HS-27A (cell line): ENCODE data around the gene DNAJA2.
"Not testable (repeated sequence)": the region's sequence is repeated elsewhere in the genome, so short reads cannot be mapped to it uniquely, and the experiment has no call there.

ENCODE experiments used
- DNase-seq: peaks from one replicate; pipeline ENCODE4 v3.0.0-alpha.2; 2012; ENCODE audit warnings: low read depth, missing footprints

The DNAJA2 gene

GRCh38 chr16:46975165-46975564 is 1.7 kb upstream of the DNAJA2 start:
- no peak for DNase-seq

- no peak for DNase-seq
Measured at GRCh38 chr16:46974352-46974751, 878 bp upstream of the DNAJA2 start.

GRCh38 chr16:46973996-46974324 is 486 bp upstream of the DNAJA2 start:
- no peak for DNase-seq

- DNase-seq, result peak; percentile 5
Measured at GRCh38 chr16:46972429-46973206, 856 bp downstream of the DNAJA2 start.

DNA sequence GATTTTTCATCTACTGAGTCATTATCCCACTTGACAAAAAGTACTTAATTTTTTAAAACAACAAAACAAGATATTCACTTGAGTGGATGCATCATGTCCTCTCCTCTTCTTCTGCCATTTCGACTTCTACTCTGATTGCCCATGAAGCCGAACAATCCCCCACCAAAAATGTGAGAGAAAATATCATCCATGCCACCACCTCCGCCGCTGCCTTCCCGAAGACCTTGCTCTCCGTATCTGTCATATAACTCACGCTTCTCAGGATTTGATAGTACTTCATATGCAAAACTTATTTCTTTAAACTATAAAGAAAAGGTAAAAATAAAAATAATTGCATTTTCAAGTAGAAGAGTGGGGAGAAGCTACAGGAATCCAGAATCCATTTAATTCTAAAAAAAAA is 2.2 kb downstream of the DNAJA2 start:
- DNase-seq, result no peak

DNA sequence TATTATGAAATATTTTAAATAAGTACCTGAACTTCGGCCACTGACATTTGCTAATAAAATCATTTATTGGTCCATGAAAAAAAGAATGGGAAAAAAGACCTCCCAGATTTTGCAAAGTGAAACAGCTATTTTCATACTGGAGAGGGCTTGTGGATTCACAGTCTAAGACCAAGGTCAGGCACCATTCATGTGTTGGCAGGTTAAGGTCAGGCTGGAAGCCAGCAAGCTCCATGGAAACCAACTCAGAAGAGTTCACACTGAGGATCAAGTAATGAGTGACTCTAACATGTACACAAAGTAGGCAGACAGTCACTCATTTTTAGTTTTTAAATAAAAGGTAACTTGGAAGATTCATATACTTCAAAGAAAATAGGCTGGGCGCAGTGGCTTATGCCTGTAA is 3.4 kb downstream of the DNAJA2 start:
- no peak for DNase-seq

DNA sequence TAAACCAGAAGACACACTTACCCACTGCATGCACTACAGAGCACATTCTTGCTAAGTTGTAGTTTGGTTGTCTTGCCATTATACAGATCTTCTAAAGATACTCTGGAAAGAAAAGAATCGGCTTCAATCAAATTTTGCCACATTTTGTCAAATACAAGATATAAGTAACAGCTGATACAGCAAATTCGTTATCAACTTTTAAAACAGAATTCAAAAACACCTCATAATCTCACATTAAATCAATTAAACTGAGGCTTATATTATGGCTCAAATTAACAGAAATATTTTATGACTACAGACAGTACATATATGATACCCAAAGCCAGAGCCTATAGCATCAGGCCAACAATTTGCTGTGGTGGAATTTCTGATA is 5.4 kb downstream of the DNAJA2 start:
- DNase-seq, result no peak

DNA sequence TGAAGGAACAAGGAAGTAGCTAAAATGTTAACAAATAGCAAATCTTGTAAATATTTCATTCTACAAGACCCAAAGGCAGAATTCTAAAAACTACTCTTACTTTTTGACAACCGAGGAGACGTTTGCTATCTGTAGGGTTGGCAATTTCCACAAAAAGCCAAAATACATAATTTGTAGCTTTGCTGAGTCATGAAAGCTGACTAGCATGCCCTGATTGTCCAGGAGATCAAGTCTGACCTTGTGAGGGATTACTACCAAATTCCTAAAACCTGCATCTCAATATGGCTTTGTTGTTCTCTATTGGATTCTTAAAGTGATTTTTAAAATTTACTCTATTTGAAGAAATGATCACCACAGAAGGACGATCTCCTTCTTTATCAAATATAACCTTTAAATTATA is 10.8 kb downstream of the DNAJA2 start:
- DNase-seq, result no peak

DNA sequence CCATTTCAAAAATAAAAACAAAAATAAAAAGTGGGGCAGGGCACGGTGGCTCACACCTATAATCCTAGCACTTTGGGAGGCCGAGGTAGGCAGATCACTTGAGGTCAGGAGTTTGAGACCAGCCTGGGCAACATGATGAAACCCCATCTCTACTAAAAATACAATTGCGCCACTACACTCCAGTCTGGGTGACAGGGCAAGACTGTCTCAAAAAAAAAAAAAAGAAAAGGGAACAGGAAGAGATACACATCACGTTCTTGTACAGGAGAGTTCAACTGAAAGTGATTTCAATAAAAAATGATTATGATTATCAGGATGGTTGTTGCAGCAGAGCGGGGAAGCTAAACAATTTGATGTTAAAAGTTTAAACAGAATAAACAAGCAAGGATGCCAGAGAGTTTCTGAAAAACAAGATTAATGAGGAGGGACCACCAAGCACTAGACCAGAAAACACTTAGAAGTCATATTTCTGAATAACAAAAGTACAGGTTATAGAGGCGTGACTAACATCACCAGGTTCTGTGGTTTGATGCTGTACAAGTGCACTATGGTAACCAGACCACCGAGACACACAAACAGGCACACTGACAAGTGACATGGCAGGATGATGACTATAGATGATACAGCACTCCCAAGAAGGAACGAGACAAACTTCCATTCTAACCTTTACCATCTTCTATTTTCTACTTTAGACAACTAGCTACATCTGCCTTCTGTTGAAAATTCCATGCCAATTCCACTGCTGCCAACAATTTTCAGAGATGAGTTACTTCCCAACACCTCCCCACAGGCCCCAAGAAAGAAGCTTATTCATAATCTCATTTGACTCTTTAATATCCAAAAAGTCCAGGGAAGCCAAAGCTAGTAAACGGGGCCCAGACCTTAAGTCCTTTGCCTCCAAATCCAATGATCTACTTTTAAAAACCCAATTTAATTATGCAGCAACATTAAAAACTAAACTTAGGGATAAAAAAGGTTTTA is 11.8 kb downstream of the DNAJA2 start:
- DNase-seq, result no peak

DNA sequence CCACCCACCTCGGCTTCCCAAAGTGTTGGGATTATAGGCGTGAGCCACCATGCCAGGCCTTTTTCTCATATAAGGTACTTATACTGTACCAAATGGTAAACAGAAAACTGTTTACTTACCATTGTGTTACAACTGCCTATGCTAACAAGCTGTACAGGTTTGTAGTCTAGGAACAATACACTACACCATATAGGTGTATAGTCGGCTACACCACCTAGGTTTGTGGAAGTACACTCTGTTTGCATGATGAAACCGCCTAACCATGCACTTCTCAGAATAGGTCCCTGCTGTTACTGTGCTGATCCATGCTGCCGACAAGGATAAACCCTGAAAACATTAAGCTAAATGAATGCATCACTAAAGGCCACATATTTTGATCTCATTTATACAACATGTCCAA is 18.9 kb downstream of the DNAJA2 start:
- DNase-seq, result no peak

GRCh38 chr16:46950009-46950408 is 23.5 kb downstream of the DNAJA2 start:
- no peak for DNase-seq

DNA sequence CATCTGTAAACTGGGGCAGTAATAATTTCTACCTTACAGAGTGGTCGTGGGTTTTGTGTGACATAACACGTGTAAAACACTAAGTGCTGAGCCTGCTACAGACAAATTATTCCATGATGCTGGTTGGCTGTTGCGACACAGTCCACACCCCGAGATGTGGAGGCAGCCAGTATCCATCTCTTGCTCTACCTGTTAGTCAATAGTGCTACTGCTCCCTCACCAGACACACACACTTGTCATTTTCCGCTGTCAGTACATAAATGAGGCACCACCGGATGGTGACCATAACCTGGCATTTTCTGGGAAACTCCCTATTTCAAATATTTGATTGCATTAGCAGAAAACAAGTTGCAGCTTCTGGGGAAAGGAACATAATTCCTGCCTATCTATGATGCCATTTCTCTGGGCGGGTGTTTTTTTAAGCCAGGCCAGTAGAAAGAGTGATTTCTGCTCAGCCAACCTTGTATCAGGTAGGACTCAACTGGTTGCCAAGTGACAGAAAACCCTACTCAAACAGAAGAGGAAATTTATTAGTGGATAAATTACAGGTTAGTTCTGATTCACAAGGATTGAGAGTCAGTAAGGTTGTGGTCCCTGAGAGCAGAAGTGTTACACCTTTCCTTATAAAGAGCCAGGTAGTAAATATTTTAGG is 24.1 kb downstream of the DNAJA2 start:
- DNase-seq, result no peak

- no peak for DNase-seq
Measured at GRCh38 chr16:46948548-46949166, 24.8 kb downstream of the DNAJA2 start.

- DNase-seq, result no peak
Measured at GRCh38 chr16:46947900-46948547, 25.4 kb downstream of the DNAJA2 start.

DNA sequence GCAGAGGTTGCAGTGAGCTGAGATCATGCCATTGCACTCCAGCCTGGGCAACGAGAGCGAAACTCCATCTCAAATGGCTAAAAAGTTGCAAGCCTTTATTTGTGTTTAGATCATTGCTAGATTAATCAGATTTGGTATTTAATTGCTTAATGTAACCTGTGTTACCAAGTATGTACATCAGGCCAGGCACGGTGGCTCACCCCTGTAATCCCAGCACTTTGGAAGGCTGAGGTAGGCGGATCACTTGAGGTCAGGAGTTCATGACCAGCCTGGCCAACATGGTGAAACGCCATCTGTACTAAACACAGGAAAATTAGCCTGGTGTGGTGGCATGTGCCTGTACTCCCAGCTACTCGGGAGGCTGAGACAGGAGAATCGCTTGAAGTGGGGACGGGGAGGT is 28.8 kb downstream of the DNAJA2 start:
- not testable (repeated sequence) for DNase-seq

DNA sequence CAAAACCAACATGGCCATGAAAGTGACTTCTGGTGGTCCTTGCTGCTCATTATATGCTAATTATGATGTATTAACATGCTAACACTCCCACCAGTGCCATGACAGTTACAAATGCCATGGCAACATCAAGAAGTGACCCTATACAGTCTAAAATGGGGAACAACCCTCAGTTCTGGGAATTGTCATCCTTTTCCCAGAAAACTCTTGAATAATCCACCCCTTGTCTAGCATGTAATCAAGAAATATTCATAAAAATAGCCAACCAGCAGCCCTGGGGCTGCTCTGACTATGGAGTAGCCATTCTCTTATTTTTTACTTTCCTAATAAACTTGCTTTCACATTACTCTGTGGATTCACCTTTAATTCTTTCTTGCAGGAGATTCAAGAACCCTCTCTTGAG is 35.9 kb downstream of the DNAJA2 start:
- no peak for DNase-seq

DNA sequence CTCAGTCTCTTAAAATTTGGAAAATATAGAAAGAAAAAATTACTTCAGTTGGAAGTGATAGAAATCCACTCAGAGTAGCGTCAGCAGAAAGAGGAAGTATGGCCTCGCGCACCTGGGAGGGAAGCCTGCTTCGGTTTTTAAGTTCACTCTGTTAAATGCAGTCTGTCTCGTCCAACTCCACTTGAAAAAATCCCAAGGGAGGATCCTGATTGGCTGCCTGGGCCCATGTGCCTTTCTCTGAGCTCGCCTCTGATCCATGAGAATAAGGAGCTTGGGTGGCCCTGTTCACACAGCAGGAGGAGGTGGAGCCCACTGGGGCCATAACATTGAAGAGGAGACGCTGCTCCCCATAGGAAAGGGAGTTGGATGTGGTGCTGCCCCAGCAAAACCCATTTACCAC is 40.7 kb downstream of the DNAJA2 start:
- no peak for DNase-seq

DNA sequence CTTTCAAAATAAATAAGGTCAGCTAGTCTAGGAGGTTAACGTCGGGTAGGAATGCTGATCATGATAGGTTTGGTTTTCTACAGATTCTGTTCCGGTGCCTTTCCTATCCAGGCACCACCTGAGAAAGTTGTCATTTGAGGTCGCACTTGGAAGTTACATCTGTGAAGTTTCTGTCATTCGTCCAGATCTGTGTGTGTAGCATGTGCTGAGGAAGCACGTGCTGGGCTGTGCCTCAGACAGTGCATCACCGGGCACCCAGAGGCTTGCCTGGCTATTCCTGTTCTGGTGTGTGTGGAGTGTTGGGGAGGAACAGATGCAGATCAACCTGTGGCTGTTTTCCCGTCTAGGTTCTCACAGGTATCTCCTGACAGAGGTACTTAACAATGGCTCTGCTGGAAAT is 42.6 kb downstream of the DNAJA2 start:
- no peak for DNase-seq

GRCh38 chr16:46929378-46930332 is 43.8 kb downstream of the DNAJA2 start:
- DNase-seq, result peak; percentile 14

- DNase-seq, result no peak
Measured at GRCh38 chr16:46928811-46929210, 44.7 kb downstream of the DNAJA2 start.

DNA sequence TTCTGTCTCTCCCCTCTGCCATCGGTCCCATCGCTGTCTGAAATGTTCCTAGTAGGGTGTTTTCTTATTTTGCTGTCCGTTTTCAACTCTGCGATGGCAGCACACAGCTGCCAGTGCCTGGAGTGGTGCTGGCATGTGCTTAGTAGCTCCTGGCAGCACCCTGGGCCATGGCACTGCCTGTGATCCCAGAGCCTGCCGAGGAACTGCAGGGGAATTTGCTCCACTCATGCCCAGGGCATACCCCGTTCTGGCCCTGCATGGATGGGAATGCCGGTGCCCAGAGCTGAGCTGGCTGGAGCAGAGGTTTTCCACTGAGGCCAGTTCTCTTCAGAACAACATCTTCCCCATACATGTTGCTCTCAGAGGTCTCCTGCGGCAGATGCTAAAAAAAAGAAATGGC is 46.2 kb downstream of the DNAJA2 start:
- DNase-seq, result no peak
